NCI-H2196 treated with DMSO at 0.1 percent for 48 hours (cell line): ENCODE results near the gene USF2.

Source experiments
- DNase-seq: peaks from one replicate; lab custom pipeline; 2025; ENCODE audit not compliant: unreplicated experiment; lab: John Stamatoyannopoulos, UW

Gene USF2

DNA sequence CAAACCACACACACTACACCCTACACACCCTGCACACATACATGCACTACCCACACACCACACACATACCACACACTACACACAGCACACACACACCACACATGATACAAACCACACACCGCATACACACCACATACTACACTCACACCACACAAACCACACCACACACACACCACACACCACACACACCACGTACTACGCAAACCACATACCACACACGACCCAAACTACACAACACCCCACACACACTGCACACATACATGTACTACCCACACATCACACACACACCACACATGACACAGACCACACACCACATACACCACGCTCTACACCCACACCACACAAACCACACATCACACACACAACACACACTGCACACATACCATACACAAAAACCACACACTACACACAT, 29.8 kb downstream of the USF2 start:
- no peak for DNase-seq

DNA sequence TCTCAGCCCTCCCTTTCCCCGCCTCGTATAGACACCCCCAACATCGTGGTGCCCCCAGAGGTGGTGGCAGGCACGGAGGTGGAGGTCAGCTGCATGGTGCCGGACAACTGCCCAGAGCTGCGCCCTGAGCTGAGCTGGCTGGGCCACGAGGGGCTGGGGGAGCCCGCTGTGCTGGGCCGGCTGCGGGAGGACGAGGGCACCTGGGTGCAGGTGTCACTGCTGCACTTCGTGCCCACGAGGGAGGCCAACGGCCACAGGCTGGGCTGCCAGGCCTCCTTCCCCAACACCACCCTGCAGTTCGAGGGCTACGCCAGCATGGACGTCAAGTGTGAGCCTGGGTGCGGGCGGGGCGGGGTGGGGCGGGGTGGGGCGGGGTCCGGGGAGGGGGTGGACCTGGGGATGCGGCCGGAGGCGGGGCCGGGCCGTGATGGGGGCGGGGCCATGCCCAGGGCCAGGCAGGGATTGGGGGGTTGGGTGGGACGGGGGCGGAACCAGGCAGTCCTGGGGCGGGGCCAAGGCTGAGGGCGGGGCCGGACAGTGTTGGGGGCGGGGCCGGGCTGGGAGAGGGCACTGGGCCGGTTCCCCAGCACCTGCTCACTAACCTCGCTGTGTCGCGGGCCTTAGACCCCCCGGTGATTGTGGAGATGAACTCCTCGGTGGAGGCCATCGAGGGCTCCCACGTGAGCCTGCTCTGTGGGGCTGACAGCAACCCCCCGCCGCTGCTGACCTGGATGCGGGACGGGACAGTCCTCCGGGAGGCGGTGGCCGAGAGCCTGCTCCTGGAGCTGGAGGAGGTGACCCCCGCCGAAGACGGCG, 31.0 kb downstream of the USF2 start:
- peak; percentile 28 for DNase-seq

GRCh38 chr19:35300339-35300649, 31.5 kb downstream of the USF2 start:
- DNase-seq = no peak

- no peak for DNase-seq
Observed at GRCh38 chr19:35301961-35302360, 33.2 kb downstream of the USF2 start.

DNA sequence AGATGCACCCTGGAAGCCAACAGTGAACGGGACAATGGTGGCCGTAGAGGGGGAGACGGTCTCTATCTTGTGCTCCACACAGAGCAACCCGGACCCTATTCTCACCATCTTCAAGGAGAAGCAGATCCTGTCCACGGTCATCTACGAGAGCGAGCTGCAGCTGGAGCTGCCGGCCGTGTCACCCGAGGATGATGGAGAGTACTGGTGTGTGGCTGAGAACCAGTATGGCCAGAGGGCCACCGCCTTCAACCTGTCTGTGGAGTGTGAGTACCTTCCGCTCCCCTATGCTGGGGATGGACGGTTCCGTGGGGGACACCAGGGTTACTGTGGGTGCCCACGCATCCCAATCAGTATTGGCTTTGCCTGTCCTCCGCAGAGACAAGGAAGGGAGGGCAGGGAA, 33.7 kb downstream of the USF2 start:
- DNase-seq = no peak

DNA sequence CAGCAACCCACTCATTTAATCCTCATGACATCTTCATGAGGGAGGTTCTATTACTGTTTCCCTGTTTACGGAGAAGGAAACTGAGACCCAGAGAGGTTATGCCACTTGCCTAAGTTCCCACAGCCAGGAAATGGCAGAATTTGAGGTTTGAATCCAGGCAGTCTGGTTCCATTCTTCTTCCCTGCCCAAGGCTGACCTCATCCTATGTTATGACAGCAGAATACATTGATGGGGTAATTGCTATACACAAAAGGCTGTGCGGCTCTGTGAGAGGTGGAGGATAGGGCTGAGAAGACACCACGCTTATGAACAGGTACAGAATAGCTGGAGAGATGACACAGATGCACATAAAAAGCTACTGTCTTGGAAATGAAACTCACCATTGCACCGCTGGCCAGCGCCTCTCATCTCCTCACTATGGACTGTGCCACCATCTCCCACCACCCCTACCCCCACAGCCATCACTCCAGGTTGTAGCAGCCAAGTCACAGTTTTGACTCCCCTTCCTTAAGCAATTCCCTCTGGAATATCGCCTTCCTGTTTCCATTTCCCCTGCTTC, 34.7 kb downstream of the USF2 start:
- no peak for DNase-seq

DNA sequence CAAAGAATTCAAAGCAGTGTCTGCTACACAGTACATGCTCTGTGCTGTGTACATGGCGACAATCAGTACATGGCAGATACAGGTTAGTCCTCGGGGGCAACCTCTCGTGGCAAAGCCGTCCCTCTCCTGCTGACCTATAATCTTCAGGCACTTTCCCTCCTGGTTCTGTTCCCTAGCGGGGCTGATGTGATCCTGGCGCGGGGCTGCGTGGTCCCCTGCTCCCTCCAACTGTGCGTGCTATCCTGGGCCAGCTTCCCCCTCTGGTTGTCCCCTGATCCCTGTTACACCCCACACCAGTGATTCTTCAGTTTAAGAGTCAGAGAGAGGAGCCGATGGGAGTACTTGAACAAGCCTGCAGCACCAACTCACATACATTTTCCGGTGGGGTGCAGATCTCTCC, 35.3 kb downstream of the USF2 start:
- no peak for DNase-seq

DNA sequence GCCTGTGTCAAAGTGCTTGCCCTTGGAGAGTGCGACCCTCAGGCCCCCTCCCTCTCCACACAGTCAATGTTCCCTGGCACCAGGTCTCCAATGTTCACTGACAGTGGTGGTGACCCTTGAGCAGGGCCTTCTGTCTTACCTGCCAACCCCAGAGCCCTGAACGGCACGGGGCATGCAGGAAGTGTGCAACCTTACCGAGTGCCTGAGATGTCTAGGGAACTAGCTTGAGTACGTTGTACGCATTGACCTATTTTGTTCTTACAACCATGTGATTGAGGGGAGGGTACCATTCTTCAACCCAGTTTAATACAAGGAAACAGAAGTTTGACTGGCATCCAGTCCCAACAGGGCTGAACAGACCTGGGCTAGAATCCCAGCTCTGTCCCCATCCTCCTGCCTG, 36.4 kb downstream of the USF2 start:
- DNase-seq = no peak

- no peak for DNase-seq
Observed at GRCh38 chr19:35306473-35307246, 37.9 kb downstream of the USF2 start.

DNA sequence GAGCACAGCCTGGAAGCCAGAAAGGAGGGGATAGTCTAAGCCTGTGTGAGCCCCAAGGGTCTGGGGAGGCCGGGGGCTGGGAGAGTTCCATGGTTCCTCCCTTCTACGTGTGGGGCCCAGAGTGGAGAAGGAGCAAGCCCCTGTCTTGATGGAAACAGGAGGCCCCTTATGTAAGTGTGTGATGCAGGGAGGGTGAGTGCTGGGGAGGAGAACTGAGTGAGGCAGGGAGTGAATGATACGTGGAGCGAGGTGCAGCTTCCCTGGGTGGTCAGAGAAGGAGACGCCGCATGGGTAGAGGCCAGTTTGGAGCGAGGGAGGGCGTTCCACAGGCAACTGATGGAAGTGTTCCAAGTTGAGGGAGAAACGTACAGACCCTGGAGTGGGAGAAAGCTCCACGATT, 39.2 kb downstream of the USF2 start:
- no peak for DNase-seq

DNA sequence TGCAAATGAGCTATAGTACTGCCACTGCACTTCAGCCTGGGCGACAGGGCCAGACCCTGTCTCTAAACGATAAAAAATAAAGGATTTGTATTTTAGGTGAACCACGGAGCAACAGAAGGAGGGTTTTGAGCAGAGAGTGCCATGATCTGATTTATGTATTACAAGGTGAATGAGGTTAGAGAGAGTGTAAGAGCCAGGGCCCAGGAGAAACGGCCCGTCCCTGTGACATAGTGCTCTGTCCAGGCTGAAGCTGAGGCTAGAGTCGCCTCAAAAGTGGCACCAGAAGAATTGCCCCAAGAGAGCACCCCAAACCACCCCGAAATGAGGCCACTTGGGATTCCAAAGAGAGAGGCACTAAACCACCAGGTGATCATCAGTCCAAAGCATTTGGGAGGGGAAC, 40.1 kb downstream of the USF2 start:
- DNase-seq = no peak

GRCh38 chr19:35309481-35310279, 40.9 kb downstream of the USF2 start:
- DNase-seq = no peak

DNA sequence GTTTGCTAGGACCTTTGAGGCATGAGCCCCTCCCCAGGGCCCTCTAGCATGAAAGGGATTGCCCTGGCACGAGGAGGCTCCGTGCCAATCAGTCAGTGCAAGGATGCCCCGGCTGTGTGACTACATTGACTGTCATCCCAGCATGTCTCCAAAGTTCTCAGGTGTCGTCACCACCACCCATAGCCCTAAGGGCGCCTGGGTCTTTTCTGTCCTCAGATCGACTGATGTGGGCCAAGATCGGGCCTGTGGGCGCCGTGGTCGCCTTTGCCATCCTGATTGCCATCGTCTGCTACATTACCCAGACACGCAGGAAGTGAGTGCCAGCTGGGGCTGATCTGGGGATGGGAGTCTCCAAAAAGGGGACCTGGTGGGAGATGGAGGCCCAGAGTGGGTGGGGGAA, 41.6 kb downstream of the USF2 start:
- DNase-seq = no peak

DNA sequence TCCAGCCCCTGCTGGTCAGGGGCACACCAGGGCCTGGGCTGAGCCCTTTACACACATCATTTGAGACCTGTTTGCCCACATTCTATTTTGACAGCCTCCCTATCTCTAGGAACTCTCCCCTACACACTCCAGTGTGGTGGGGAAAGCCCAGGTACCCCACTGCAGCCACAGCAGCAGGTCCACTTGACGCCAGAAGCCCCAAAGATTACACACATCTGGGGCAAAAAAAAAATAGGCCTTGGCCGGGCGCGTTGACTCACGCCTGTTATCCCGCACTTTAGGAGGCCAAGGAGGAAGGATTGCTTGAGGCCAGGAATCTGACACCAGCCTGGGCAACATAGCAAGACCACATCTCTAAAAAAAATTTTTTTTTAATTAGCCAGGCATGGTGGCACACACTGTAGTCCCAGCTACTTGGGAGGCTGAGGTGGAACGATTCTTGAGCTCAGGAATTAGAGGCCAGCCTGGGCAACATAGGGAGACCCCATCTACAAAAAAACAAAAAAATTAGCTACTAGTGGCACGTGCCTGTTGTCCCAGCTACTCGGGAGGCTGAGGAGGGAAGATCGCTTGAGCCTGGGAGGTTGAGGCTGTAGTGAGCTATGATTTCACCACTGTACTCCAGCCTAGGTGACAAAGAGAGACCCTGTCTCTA, 42.2 kb downstream of the USF2 start:
- no peak for DNase-seq

- no peak for DNase-seq
Observed at GRCh38 chr19:35311901-35312665, 43.3 kb downstream of the USF2 start.

- DNase-seq = no peak
Observed at GRCh38 chr19:35313587-35313986, 44.8 kb downstream of the USF2 start.

GRCh38 chr19:35314031-35314430, 45.3 kb downstream of the USF2 start:
- DNase-seq = no peak

DNA sequence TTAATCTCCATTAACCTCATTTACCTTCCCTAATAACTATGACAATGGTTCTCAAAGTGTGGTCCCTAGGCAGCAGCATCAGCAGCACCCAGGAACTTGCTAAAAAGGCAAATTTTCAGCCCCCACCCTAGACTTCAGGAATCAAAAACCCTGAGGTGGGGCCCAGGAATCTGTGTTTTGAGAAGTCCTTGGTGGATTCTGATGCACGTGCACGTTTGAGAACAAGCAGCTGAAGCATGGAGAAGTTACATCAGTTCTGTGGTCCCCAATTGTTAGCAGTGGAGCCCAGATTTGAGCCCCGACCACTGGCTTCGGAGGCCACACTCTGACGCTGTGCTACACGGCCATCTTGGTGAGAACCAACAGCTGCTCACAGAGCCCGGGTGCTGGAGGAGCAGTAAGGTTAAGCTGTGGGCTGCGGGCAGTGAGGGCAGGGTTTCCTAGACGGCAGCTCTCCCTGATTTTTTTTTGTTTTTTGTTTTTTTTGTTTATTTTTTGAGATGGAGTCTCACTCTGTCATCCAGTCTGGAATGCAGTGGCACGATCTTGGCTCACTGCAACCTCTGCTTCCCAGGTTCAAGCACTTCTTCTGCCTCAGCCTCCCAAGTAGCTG, 46.2 kb downstream of the USF2 start:
- DNase-seq = no peak

- no peak for DNase-seq
Observed at GRCh38 chr19:35315883-35316282, 47.1 kb downstream of the USF2 start.

GRCh38 chr19:35316560-35316959, 47.8 kb downstream of the USF2 start:
- no peak for DNase-seq
